Nephron (organoid): Measurements from ENCODE around the gene LCOR.
A peak's percentile ranks its signal among the peaks of the same experiment; 100 is the strongest.
"Not testable (repeated sequence)": the region's sequence is repeated elsewhere in the genome, so short reads cannot be mapped to it uniquely, and the experiment has no call there.

Experiments used
- H3K27ac Mint-ChIP-seq, 3 experiments: 2 replicates each; pipeline ENCODE4 v1.8.0; 2020; ENCODE audit warnings: mixed read lengths in 3 of 3, mild to moderate bottlenecking in 2 of 3, moderate library complexity in 1 of 3
- H3K27me3 Mint-ChIP-seq: 2 replicates; pipeline ENCODE4 v1.8.0; 2021; ENCODE audit warnings: low read depth, mild to moderate bottlenecking, moderate library complexity, mixed read lengths
- H3K36me3 Mint-ChIP-seq: 2 replicates; pipeline ENCODE4 v1.8.0; 2020; ENCODE audit warnings: low read depth, mixed read lengths
- H3K4me1 Mint-ChIP-seq: 2 replicates; pipeline ENCODE4 v1.8.0; 2020; ENCODE audit warnings: mixed read lengths
- H3K4me3 Mint-ChIP-seq, 3 experiments: 2 replicates each; pipeline ENCODE4 v1.8.0; 2020; ENCODE audit warnings: mild to moderate bottlenecking in 3 of 3, mixed read lengths in 3 of 3, moderate library complexity in 2 of 3
- H3K9me3 Mint-ChIP-seq: 2 replicates; pipeline ENCODE4 v1.8.0; 2020; ENCODE audit warnings: mixed read lengths
- CTCF ChIP-seq, 3 experiments: fragments of 200-600 bp; sonication (generic); IDR thresholded peaks; one replicate each; pipeline ENCODE4 v1.5.0; 2021; ENCODE audit warnings: antibody characterized with exemption in 3 of 3; ENCODE audit not compliant: unreplicated experiment in 3 of 3

The LCOR gene

DNA sequence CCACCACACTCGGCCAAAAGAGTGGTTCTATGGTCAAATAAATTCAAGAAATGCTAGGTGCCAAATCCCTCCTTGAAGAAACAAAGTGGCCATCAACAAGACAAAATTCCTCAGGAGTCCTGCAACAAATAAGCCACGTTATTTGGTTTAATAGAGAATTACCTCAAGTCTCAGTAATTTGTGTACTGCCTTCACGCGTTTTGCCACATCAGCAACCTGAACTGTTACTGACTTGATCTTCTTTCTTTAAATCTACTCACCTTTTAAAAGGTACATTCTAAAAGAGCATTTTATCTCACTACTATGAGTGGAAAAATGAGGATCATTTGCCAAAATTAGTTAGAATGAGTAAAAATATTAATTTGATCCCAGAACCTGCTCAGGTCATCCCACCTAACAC, 34.6 kb upstream of the LCOR start:
- Mint-ChIP-seq H3K4me1 (no peaks in the 10 kb centered on the region), H3K27ac (no peak overlapping the region), H3K9me3 (peaks cover 3% of the 10 kb centered on the region), H3K36me3 (no peaks in the 10 kb centered on the region), H3K27me3 (peaks cover 18% of the 10 kb centered on the region), H3K4me3 (no peak overlapping the region)
- no peak for TF ChIP-seq CTCF (IDR thresholded peaks at IDR 0.05; ENCODE audit: unreplicated experiment in 3 of 3)

- no peaks in the 10 kb centered on the region for H3K4me1 Mint-ChIP-seq
- no peak for TF ChIP-seq CTCF (IDR thresholded peaks at IDR 0.05; ENCODE audit: unreplicated experiment in 3 of 3)
- peaks cover 4% of the 10 kb centered on the region for H3K27me3 Mint-ChIP-seq
- H3K36me3 Mint-ChIP-seq = no peaks in the 10 kb centered on the region
- no peak overlapping the region for H3K4me3 Mint-ChIP-seq
- H3K27ac Mint-ChIP-seq = no peak overlapping the region
- H3K9me3 Mint-ChIP-seq = peaks cover 7% of the 10 kb centered on the region
Measured at GRCh38 chr10:96803288-96803664, 28.8 kb upstream of the LCOR start.

DNA sequence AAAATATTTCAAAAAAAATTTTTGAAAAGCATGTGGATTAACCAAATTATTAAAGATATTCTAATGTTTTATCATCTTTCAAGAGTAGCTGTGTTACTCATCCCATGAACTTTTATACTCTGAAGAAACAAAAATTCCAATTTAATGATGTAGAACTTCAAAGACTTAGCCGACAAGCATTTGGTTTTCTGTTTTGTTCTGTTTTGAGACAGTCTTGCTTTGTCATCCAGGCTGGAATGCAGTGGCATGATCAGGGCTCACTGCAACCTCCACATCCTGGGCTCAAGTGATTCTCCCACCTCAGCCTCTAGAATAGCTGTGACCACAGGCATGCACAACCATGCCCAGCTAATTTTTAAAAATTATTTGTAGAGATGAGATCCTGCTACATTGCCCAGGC, 17.8 kb upstream of the LCOR start:
- no peaks in the 10 kb centered on the region for H3K36me3 Mint-ChIP-seq
- H3K27ac Mint-ChIP-seq = no peak overlapping the region
- H3K4me1 Mint-ChIP-seq = no peaks in the 10 kb centered on the region
- no peaks in the 10 kb centered on the region for H3K9me3 Mint-ChIP-seq
- TF ChIP-seq CTCF (IDR thresholded peaks at IDR 0.05; ENCODE audit: unreplicated experiment in 3 of 3) = no peak
- H3K27me3 Mint-ChIP-seq = no peaks in the 10 kb centered on the region
- no peak overlapping the region for H3K4me3 Mint-ChIP-seq

DNA sequence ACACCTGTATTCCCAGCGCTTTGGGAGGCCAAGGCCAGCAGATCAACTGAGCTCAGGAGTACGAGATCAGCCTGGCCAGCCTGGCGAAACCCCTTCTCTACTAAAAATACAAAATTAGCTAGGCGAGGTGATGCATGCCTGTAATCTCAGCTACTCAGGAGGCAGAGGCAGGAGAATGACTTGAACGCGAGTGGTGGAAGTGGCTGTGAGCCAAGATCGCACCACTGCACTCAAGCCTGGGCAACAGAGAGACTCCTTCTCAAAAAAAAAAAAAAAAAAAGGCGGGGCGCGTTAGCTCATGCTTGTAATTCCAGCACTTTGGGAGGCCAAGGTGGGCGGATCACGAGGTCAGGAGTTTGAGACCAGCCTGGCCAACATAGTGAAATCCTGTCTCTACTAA, 13.1 kb upstream of the LCOR start:
- H3K4me3 Mint-ChIP-seq, H3K27ac Mint-ChIP-seq, H3K27me3 Mint-ChIP-seq, H3K36me3 Mint-ChIP-seq, H3K4me1 Mint-ChIP-seq, H3K9me3 Mint-ChIP-seq: not testable (repeated sequence)

GRCh38 chr10:96820765-96821164, 11.3 kb upstream of the LCOR start:
- no peaks in the 10 kb centered on the region for H3K36me3 Mint-ChIP-seq
- no peak for TF ChIP-seq CTCF (IDR thresholded peaks at IDR 0.05; ENCODE audit: unreplicated experiment in 3 of 3)
- no peak overlapping the region for H3K4me3 Mint-ChIP-seq
- no peaks in the 10 kb centered on the region for H3K4me1 Mint-ChIP-seq
- H3K9me3 Mint-ChIP-seq = no peaks in the 10 kb centered on the region
- H3K27me3 Mint-ChIP-seq = peaks cover 3% of the 10 kb centered on the region
- no peak overlapping the region for H3K27ac Mint-ChIP-seq

DNA sequence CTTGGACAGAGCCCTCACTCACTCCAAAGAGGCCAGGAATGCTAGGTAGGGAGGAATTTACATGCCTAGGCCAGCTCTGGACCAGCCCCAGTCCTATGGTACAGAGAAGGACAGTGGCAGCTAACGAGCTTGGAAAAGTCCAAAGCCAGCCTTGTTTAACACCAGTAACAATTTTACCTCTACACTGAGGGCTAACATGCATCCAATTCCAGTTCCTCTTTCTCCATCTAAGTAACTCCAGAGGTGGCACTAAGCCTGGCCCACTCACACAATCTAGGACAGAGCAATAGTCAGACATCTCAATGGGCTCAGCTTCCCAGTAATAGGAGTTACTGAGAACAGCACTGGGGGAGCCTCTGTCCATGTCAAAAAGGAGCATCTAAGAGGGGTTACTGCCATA, 5.7 kb upstream of the LCOR start:
- Mint-ChIP-seq H3K4me3 (no peak overlapping the region), H3K27ac (no peak overlapping the region), H3K27me3 (peaks cover 3% of the 10 kb centered on the region), H3K4me1 (peaks cover 4% of the 10 kb centered on the region), H3K36me3 (no peaks in the 10 kb centered on the region), H3K9me3 (no peaks in the 10 kb centered on the region)
- TF ChIP-seq CTCF (IDR thresholded peaks at IDR 0.05; ENCODE audit: unreplicated experiment in 3 of 3) = no peak

- H3K4me3 Mint-ChIP-seq = peak overlapping the region in 1 of 3 experiments; percentile 53
- H3K9me3 Mint-ChIP-seq = no peaks in the 10 kb centered on the region
- no peak for TF ChIP-seq CTCF (IDR thresholded peaks at IDR 0.05; ENCODE audit: unreplicated experiment in 3 of 3)
- H3K36me3 Mint-ChIP-seq = no peaks in the 10 kb centered on the region
- H3K4me1 Mint-ChIP-seq = peaks cover 10% of the 10 kb centered on the region
- H3K27ac Mint-ChIP-seq = no peak overlapping the region
- peaks cover 3% of the 10 kb centered on the region for H3K27me3 Mint-ChIP-seq
Measured at GRCh38 chr10:96828609-96829008, 3.5 kb upstream of the LCOR start.
